Measurements from ENCODE around the gene PTPRG.

Gene PTPRG

DNA sequence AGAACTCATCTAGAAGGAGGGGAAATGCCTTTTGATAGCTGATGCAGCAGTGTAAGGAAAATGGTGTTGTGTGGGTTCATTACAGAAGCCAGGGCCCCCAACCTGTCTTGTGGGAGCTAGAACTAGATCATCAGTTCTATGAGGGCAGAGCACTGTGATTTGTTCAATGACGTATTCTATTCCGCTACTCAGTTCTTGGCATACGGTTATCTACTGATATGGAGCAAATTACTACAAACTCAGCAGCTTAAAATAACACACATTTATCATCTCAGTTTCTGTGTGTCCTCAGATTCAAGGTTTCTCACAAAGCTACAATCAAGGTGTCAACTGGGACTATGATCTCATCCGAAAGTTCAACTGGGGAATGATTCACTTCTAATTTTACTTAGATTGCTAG, 561.4 kb downstream of the PTPRG start:
- H3K9me3 ChIP-seq (ENCODE audit: insufficient read depth, low read depth, low read length) = no peaks in the 10 kb centered on the region
- no peaks in the 10 kb centered on the region for H3K4me1 ChIP-seq (ENCODE audit: insufficient read depth, low read length, poor library complexity, severe bottlenecking)
- H4K20me1 ChIP-seq (ENCODE audit: insufficient read depth, low read length, poor library complexity, severe bottlenecking) = no peaks in the 10 kb centered on the region
- no peak overlapping the region for H2AFZ ChIP-seq (ENCODE audit: low read length)
- no peak overlapping the region for H3K9ac ChIP-seq (ENCODE audit: low read depth, low read length, poor library complexity, severe bottlenecking)
- TF ChIP-seq CTCF (conservative IDR thresholded peaks at IDR 0.05; ENCODE audit: low read length) (no peak), EZH2phosphoT487 (IDR thresholded peaks at IDR 0.05; ENCODE audit: borderline replicate concordance) (no peak)
- H3K36me3 ChIP-seq (ENCODE audit: insufficient read depth, low read length) = no peaks in the 10 kb centered on the region
- no peaks in the 10 kb centered on the region for H3K27me3 ChIP-seq (ENCODE audit: insufficient read depth, low read length, poor library complexity, severe bottlenecking)
- H3K9me2 ChIP-seq (replicated peaks; ENCODE audit: low read depth, low read length) = no peaks in the 10 kb centered on the region
- no peak overlapping the region for H3K4me2 ChIP-seq (ENCODE audit: low read depth, low read length, poor library complexity, severe bottlenecking)
- no peaks in the 10 kb centered on the region for H3K79me2 ChIP-seq (ENCODE audit: insufficient read depth, low read length)
- H3F3A ChIP-seq (ENCODE audit: low read depth) = no peaks in the 10 kb centered on the region
- H3K4me3 ChIP-seq (ENCODE audit: low read length, poor library complexity, severe bottlenecking) = no peak overlapping the region

GRCh38 chr3:62125380-62125779, 564.0 kb downstream of the PTPRG start:
- no peak for TF ChIP-seq CTCF (conservative IDR thresholded peaks at IDR 0.05; ENCODE audit: low read length)
- TF ChIP-seq EZH2phosphoT487 (IDR thresholded peaks at IDR 0.05; ENCODE audit: borderline replicate concordance) = no peak
- no peaks in the 10 kb centered on the region for H4K20me1 ChIP-seq (ENCODE audit: insufficient read depth, low read length, poor library complexity, severe bottlenecking)

GRCh38 chr3:62127116-62127515, 565.7 kb downstream of the PTPRG start:
- Histone ChIP-seq H3F3A (ENCODE audit: low read depth) (no peaks in the 10 kb centered on the region), H3K9me3 (ENCODE audit: insufficient read depth, low read depth, low read length) (no peaks in the 10 kb centered on the region), H2AFZ (ENCODE audit: low read length) (no peak overlapping the region), H3K9me2 (replicated peaks; ENCODE audit: low read depth, low read length) (no peaks in the 10 kb centered on the region), H3K4me2 (ENCODE audit: low read depth, low read length, poor library complexity, severe bottlenecking) (no peak overlapping the region), H3K4me3 (ENCODE audit: low read length, poor library complexity, severe bottlenecking) (no peak overlapping the region), H3K36me3 (ENCODE audit: insufficient read depth, low read length) (no peaks in the 10 kb centered on the region), H3K9ac (ENCODE audit: low read depth, low read length, poor library complexity, severe bottlenecking) (no peak overlapping the region), H3K4me1 (ENCODE audit: insufficient read depth, low read length, poor library complexity, severe bottlenecking) (no peaks in the 10 kb centered on the region), H4K20me1 (ENCODE audit: insufficient read depth, low read length, poor library complexity, severe bottlenecking) (no peaks in the 10 kb centered on the region), H3K79me2 (ENCODE audit: insufficient read depth, low read length) (no peaks in the 10 kb centered on the region), H3K27me3 (ENCODE audit: insufficient read depth, low read length, poor library complexity, severe bottlenecking) (no peaks in the 10 kb centered on the region)
- no peak for TF ChIP-seq CTCF (conservative IDR thresholded peaks at IDR 0.05; ENCODE audit: low read length)
- no peak for TF ChIP-seq EZH2phosphoT487 (IDR thresholded peaks at IDR 0.05; ENCODE audit: borderline replicate concordance)

More at GRCh38 chr3:62125380-62125779, 564.0 kb downstream of the PTPRG start:
- Histone ChIP-seq H3K27me3 (ENCODE audit: insufficient read depth, low read length, poor library complexity, severe bottlenecking) (no peaks in the 10 kb centered on the region), H3K4me1 (ENCODE audit: insufficient read depth, low read length, poor library complexity, severe bottlenecking) (no peaks in the 10 kb centered on the region), H3K79me2 (ENCODE audit: insufficient read depth, low read length) (no peaks in the 10 kb centered on the region), H3K36me3 (ENCODE audit: insufficient read depth, low read length) (no peaks in the 10 kb centered on the region), H3K9me3 (ENCODE audit: insufficient read depth, low read depth, low read length) (no peaks in the 10 kb centered on the region), H3K9ac (ENCODE audit: low read depth, low read length, poor library complexity, severe bottlenecking) (no peak overlapping the region), H3K4me3 (ENCODE audit: low read length, poor library complexity, severe bottlenecking) (no peak overlapping the region), H3K9me2 (replicated peaks; ENCODE audit: low read depth, low read length) (no peaks in the 10 kb centered on the region), H3K4me2 (ENCODE audit: low read depth, low read length, poor library complexity, severe bottlenecking) (no peak overlapping the region), H2AFZ (ENCODE audit: low read length) (no peak overlapping the region), H3F3A (ENCODE audit: low read depth) (no peaks in the 10 kb centered on the region)

Data from Loucy (cell line).